ENCODE measurements around the gene TNNI3K.

The TNNI3K gene

GRCh38 chr1:74452035-74452434, 216.8 kb downstream of the TNNI3K start:
- no peak for DNase-seq

GRCh38 chr1:74453277-74453676, 218.1 kb downstream of the TNNI3K start:
- no peak for DNase-seq

- DNase-seq, result no peak
Measured at GRCh38 chr1:74455390-74455789, 220.2 kb downstream of the TNNI3K start.

GRCh38 chr1:74457253-74457652, 222.1 kb downstream of the TNNI3K start:
- no peak for DNase-seq

- DNase-seq, result no peak
Measured at GRCh38 chr1:74463333-74463988, 228.3 kb downstream of the TNNI3K start.

GRCh38 chr1:74464037-74464436, 228.8 kb downstream of the TNNI3K start:
- DNase-seq, result no peak

- DNase-seq, result no peak
Measured at GRCh38 chr1:74465193-74465681, 230.1 kb downstream of the TNNI3K start.

GRCh38 chr1:74467786-74468377, 232.7 kb downstream of the TNNI3K start:
- DNase-seq, result no peak

- DNase-seq, result no peak
Measured at GRCh38 chr1:74468982-74469603, 233.9 kb downstream of the TNNI3K start.

- no peak for DNase-seq
Measured at GRCh38 chr1:74470251-74470650, 235.1 kb downstream of the TNNI3K start.

GRCh38 chr1:74470936-74471335, 235.7 kb downstream of the TNNI3K start:
- DNase-seq, result no peak

GRCh38 chr1:74471470-74471869, 236.3 kb downstream of the TNNI3K start:
- no peak for DNase-seq

- DNase-seq, result no peak
Measured at GRCh38 chr1:74474585-74474984, 239.4 kb downstream of the TNNI3K start.

- DNase-seq, result no peak
Measured at GRCh38 chr1:74478979-74479378, 243.8 kb downstream of the TNNI3K start.

GRCh38 chr1:74480068-74480467, 244.9 kb downstream of the TNNI3K start:
- DNase-seq, result no peak

- DNase-seq, result no peak
Measured at GRCh38 chr1:74481607-74482006, 246.4 kb downstream of the TNNI3K start.

GRCh38 chr1:74485622-74486021, 250.4 kb downstream of the TNNI3K start:
- no peak for DNase-seq

- DNase-seq, result no peak
Measured at GRCh38 chr1:74486036-74486435, 250.8 kb downstream of the TNNI3K start.

GRCh38 chr1:74496669-74497068, 261.5 kb downstream of the TNNI3K start:
- DNase-seq, result no peak

GRCh38 chr1:74498901-74499300, 263.7 kb downstream of the TNNI3K start:
- no peak for DNase-seq

- DNase-seq, result no peak
Measured at GRCh38 chr1:74502432-74502831, 267.2 kb downstream of the TNNI3K start.

GRCh38 chr1:74502858-74503257, 267.7 kb downstream of the TNNI3K start:
- no peak for DNase-seq

GRCh38 chr1:74504125-74504932, 269.1 kb downstream of the TNNI3K start:
- DNase-seq, result peak; percentile 62

Measured in activated CD4-positive, alpha-beta T cell treated with anti-CD3 and anti-CD28 coated beads for 48 hours (primary cell).